GM13977 (cell line): Measurements from ENCODE around the gene ADAMTS7.
"Not testable (repeated sequence)": the region's sequence is repeated elsewhere in the genome, so short reads cannot be mapped to it uniquely, and the experiment has no call there.

Experiments used
- DNase-seq: peaks from one replicate; pipeline ENCODE4 v3.0.0; 2012; ENCODE audit warnings: low spot score
- in situ Hi-C: fragments of 300-500 bp; cut with MboI; formaldehyde crosslinking; loops from one replicate; pipeline ENCODE4 v1.12.0; 2022; ENCODE audit warnings: low sequenced_read_pairs, low pct_unique_long_range_greater_than_20kb, mixed read lengths, inconsistent platforms; ENCODE audit not compliant: unreplicated experiment
- TF ChIP-seq, protein P1 (sequence below): IDR thresholded peaks from 2 replicates; pipeline ENCODE4 v1.5.1; 2012; ENCODE audit warnings: mild to moderate bottlenecking, control low read depth; ENCODE audit not compliant: insufficient read depth; ENCODE audit errors: extremely low read depth, missing control alignments

Gene ADAMTS7

DNA sequence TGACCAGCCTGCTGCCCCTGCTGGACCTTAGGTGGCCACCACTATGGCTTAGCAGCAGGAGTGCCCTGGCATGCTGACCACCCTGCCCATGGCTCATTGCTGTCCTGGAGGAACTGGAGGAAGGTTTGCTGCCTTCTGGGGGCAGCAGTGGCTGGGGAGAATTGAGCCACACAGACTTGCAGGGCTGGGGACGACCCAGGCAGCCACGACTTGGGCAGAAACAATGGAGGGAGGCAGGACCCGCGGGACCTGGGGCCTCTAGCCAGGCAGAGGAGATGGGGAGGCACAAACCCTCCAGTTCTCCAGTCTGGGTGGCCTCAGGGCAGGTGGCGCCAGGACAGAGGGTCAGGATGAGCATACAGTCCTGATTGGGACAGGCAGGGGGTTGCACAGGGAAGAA lies 32.8 kb downstream of the ADAMTS7 start:
- in situ Hi-C loops: no loop called here

GRCh38 chr15:78777953-78778345 lies 33.3 kb downstream of the ADAMTS7 start:
- DNase-seq, in situ Hi-C loops: not testable (repeated sequence)

More for the DNA sequence above, 32.8 kb downstream of the ADAMTS7 start:
- TF ChIP-seq, protein P1, sequence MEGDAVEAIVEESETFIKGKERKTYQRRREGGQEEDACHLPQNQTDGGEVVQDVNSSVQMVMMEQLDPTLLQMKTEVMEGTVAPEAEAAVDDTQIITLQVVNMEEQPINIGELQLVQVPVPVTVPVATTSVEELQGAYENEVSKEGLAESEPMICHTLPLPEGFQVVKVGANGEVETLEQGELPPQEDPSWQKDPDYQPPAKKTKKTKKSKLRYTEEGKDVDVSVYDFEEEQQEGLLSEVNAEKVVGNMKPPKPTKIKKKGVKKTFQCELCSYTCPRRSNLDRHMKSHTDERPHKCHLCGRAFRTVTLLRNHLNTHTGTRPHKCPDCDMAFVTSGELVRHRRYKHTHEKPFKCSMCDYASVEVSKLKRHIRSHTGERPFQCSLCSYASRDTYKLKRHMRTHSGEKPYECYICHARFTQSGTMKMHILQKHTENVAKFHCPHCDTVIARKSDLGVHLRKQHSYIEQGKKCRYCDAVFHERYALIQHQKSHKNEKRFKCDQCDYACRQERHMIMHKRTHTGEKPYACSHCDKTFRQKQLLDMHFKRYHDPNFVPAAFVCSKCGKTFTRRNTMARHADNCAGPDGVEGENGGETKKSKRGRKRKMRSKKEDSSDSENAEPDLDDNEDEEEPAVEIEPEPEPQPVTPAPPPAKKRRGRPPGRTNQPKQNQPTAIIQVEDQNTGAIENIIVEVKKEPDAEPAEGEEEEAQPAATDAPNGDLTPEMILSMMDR: no peak
- no peak for DNase-seq

DNA sequence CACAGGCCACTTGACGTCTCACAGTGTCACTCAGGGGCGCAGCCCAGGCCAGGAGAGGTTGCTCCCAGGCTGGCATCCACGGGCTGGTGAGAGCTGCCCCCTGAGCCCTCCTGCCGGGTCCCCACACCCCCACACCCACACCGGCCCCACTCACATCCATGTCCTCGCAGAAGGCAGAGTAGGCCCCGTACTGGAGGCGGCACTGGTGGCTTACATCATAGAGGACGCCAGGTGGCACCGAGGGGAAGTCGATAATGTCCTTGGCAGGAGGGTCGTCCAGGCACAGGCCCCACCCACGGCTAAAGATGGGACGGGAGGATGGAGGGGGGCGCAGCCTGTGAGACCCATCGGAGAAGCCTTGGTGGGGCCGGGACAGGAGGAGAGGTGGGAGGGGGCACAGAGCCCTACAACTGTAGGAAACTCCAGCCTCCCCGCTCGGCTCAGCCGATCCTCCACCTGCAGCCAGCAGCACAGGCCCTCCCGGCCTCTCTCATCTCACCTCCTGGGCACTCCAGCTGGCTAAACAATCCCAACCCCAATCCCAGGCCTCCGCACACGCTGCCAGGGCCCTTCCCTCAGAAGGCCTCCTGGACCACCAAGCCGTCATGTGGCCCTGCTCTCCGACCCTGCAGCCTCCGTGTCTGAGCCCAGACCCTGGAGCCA lies 33.8 kb downstream of the ADAMTS7 start:
- DNase-seq, in situ Hi-C loops: not testable (repeated sequence)

- in situ Hi-C loops, DNase-seq: not testable (repeated sequence)
Measured at GRCh38 chr15:78776046-78776925, 35.0 kb downstream of the ADAMTS7 start.

DNA sequence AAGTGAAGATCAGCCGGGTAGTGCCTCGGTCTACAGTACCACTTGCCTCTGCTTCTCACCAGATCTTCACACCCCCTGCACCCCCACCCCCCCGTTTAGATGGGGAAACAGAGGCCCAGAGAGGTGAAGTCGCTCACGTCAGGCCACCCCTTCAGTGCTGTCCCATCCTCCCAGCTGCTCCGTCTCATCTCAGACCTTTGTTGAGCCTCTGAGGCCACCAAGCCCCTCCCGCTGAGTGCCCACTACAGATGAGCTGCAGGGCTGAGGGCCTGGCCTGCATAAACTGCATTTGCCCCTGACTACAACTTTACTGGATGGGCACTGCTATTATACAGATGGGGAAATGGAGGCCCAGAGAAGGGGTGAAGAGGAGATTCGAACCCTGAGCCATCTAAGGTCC lies 35.8 kb downstream of the ADAMTS7 start:
- TF ChIP-seq, protein P1: no peak
- in situ Hi-C loops: no loop called here
- no peak for DNase-seq

DNA sequence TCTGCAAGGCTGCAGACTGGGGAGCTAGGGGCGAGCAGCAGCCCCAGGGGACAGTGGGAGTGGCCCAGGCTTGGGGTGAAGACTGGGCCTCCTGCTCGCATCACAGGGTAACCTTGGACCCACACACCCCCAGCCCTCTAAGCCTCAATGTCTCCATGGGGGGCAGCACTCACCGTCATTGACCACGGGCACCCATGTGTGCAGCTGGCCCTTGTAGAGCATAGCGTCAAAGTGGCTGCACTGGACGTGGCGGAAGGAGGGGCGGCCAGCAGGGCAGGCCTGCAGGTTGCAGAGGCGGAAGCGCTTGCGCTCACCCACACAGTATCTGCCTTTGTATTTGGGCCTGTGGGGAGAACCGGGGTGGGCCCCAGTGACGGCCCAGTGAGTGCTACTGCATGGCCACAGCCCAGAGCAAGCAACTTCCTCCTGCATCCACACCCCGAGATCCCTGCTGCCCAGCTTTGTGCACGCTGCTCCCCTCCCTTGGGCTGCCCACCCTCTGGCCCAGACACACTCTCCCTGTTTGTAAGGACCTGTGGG lies 36.7 kb downstream of the ADAMTS7 start:
- DNase-seq, in situ Hi-C loops: not testable (repeated sequence)

GRCh38 chr15:78773765-78774450 lies 37.4 kb downstream of the ADAMTS7 start:
- in situ Hi-C loops, DNase-seq: not testable (repeated sequence)

GRCh38 chr15:78772738-78773137 lies 38.5 kb downstream of the ADAMTS7 start:
- in situ Hi-C loops: no loop called here
- DNase-seq: no peak
- TF ChIP-seq, protein P1: no peak

GRCh38 chr15:78771436-78772000 lies 39.7 kb downstream of the ADAMTS7 start:
- DNase-seq, in situ Hi-C loops: not testable (repeated sequence)

DNA sequence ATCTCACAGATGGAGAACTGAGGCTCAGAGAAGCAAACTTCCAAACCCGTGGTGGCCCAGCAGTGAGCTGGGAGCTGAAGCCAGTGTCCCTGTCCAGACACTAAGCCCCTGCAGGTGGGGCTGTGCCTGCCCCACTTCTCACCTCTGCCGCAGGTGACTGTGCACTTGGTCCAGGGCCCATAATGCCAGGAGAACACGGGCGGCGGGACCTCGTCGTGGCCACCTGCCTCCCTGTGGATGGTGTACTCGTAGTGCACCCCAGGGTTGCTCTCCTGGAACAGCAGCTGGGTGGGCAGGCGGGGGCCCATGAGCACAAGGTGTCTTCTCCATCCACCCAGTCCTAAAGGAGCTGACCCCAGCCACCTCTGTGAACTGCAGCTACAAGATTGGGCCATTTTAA lies 40.2 kb downstream of the ADAMTS7 start:
- in situ Hi-C loops, DNase-seq: not testable (repeated sequence)

- DNase-seq, in situ Hi-C loops: not testable (repeated sequence)
Measured at GRCh38 chr15:78769473-78770225, 41.6 kb downstream of the ADAMTS7 start.
